GM19467 (cell line): ENCODE data around the gene SQSTM1.
"Not testable (repeated sequence)": the region's sequence is repeated elsewhere in the genome, so short reads cannot be mapped to it uniquely, and the experiment has no call there.

Experiments
- ATAC-seq: cut with Tn5 transposase; IDR thresholded peaks from one replicate; pipeline ENCODE4 v1.9.1; 2021; ENCODE audit warnings: mild to moderate bottlenecking, moderate library complexity; ENCODE audit not compliant: unreplicated experiment

SQSTM1 gene

DNA sequence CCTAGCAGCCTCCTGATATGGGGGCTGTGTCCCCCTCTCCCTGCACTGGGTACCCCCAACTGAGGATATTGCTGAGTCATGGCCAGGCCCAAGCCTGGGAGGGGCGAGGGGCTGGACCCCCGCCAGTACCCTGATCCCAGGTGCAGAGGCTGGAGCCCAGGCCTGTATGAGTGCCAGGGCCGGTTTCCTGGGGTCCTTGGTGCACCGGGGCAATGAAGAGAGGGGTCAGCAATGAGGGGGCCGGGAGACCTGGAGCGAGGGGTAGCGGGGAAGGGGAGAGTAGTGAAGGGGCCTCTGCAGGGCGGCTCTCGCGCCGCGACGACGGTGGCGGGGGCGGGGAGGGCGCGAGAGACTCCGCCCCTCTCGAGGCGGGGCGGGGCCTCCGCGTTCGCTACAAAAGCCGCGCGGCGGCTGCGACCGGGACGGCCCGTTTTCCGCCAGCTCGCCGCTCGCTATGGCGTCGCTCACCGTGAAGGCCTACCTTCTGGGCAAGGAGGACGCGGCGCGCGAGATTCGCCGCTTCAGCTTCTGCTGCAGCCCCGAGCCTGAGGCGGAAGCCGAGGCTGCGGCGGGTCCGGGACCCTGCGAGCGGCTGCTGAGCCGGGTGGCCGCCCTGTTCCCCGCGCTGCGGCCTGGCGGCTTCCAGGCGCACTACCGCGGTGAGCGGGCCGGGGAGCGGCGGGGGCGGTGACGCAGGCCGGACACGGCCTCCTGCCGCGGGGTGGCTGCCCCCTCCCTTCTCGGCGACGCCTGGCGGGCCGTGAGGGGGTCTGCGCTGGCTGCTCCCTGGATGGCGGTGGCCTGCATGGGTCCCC is at the start of gene SQSTM1:
TSS of gene SQSTM1 (plus strand) at position 423 of the 815 bp plus-strand sequence. CDS start at position 455, 32 bp downstream.
- peak; percentile 38 for ATAC-seq

DNA sequence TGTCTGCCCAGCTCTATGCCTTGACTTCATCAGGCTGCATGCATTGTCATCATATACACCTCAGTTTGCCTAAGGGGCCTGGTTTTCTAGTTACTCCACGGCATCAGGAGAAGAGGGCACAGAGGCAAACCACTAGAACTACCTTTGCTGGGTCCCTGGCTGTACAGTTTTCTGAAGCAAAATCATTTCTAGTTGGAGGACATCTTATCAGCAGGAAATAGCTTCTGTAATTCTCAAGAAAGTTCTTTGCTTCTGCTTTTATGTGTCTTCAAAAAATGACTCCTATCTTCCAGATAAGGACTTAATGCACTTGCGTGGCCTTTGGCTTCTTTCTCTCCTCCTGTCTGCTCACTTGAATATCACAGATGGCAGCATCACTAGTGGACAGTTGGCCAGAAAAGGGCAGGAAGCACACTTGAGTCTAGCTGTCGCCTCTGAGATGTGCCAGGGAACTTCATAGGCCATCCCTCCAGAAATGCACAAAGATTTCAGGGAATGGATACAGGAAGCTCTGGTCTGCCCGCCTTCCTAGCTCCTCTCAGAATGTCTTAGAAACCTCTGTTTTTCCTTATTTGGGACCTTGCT is 49.3 kb upstream of the SQSTM1 start:
- no peak for ATAC-seq

DNA sequence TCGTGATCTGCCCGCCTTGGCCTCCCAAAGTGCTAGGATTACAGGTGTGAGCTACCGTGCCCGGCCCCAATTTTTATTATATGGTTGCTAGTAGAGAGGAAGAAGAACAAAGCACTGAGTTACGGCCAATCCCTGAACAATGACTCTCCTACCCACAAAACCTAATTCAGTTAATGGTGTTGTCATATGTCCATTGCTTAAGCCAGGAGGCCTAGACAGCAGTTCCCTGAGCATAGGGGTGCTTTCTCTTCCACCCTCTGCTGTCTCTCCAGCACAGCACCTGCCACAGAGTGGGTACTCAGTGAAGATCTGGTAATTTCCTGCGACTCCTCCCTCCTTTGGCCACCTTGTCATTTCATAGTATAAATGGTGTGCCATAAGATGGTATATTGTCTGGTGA is 48.4 kb upstream of the SQSTM1 start:
- ATAC-seq = no peak

DNA sequence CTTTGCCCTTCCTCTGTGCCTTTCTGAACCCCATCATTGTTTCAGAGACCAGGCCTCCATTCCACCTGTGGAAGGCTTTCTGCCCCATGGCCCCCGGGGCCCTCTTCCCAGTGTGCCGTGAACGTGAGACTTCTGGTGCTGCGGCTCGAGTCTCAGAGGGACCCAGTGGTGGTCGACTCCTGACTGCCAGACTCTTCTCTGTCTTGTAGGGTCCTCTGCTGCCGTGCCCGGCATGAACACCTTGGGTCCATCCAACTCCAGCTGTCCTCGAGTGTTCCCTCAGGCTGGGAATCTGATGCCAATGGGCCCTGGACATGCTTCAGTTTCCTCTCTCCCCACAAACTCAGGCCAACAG is 47.0 kb upstream of the SQSTM1 start:
- no peak for ATAC-seq

DNA sequence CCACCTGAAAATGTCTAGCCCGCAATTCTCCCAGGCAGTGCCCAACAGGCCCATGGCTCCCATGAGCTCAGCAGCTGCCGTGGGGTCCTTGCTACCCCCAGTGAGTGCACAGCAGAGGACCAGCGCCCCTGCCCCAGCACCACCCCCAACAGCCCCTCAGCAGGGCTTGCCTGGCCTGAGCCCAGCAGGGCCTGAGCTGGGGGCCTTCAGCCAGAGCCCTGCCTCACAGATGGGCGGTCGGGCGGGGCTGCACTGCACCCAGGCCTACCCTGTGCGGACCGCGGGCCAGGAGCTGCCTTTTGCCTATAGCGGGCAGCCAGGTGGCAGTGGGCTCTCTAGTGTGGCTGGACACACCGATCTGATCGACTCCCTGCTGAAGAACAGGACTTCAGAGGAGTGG is 46.3 kb upstream of the SQSTM1 start:
- no peak for ATAC-seq

DNA sequence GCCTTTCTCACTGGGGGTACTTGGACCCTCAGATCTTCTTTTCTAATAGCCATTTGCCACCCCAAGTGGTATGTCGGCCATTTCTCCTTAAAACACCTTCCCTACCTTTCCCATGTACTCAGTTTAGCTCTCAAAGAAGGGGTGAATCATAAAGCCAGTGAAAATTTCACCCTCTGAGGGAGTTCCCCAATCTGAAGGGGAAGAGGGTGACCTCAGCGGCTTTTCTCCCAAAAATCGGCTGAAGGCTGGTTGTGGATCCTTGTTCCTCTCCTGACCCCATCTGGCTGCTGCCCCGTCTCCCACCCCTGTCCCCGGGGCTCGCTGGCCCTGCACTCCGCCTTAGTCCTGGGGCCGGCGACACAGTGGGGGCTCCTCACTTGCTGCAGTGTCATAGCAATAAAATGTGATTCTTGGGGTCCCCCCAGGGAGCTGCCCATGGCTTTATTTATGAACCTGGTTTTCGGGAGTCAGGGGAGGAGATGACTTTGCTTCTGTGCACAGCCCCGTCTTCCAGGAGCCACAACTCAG is 44.2 kb upstream of the SQSTM1 start:
- no peak for ATAC-seq

DNA sequence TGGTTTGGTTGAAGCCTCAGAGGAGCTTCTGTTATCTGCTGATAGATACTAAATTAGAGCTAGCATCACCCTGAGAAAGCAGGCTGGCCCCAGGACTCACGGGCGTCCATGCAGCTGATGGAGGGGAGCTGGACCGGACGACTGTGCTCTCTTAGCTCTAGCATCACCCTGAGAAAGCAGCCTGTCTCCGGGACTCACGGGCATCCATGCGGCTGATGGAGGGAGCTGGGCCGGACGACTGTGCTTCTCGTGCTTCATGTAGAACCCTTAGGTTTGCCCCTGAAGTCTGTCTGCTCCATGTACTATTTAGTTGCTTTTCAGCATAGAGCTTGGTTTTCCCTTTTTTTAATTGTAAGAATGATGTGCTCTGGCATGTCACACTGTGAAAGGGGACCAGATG is 43.2 kb upstream of the SQSTM1 start:
- no peak for ATAC-seq

DNA sequence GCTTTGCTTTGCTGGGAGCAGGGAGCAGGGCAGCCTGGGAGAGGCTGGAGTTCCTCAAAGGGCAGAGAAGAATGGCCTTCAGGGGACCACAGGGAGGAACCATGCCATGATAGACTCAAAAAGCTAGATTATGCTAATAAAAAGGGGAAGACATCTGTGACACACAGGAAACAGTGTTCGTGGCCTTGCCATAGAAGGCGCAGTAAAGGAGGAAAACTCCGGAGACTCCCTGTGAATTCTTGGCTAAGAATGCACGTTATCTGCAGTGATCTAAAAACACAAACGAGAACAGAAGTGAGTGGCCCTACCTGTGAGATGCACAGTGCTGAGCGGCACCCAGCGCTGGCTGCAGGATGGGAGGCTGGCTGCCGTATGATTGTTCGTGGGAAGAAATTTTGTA is 42.8 kb upstream of the SQSTM1 start:
- no peak for ATAC-seq

DNA sequence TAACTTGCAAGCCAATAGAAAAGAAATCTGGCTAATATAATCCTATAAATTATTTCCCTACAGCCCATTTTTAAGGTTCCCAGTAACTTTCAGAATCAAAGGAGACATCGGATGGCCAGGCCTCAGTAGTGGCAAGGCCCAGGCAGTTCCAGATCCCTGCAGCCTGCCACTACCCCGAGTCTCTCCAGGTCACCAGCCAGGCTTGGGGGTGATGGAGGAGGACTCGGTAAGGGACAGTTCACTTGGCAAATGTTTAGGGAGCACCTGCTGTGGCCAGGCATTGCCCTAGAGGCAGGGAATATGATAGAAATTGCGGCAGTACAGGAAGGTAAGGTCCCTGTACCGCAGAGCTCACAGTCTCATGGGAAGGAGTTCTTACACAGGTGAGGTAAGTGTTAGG is 42.1 kb upstream of the SQSTM1 start:
- ATAC-seq = no peak

DNA sequence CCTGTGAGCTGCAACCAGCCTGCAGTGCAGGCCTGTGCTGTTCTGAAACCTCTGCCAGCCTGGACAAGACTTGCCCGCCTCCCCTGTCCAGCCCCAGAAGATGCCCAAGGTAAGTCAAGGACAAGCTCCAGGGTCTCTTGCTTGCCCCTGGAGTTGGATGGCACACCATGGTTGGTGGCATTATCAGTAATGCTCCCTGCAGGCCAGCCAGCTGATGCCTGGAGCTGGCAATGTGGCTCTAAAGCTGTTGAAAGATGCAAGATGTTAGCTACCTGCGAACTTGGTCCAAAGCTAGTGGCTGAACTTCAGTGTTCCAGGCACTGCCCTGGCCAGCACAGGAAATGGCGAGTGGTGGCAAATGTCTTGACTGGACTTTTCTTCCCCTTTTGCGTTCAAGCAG is 40.9 kb upstream of the SQSTM1 start:
- no peak for ATAC-seq

DNA sequence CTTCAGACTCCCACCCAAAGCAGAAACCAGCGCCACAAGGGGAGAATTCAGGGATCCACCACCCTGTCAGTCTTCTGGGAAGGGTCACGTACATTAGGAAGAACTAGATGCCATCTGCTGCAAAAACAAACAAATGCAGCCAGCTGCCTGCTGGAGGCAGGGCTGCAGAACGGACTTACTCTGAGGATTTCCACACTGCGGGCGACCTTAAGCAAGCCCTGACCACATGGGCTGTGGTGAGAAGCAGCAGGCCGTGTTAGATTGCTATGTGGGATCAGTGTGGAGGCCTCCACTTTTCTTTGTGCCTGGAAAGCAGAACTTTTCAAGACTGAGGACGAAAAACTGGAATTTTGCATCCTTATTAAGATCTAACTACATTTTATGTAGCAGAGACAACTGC is 40.3 kb upstream of the SQSTM1 start:
- no peak for ATAC-seq

DNA sequence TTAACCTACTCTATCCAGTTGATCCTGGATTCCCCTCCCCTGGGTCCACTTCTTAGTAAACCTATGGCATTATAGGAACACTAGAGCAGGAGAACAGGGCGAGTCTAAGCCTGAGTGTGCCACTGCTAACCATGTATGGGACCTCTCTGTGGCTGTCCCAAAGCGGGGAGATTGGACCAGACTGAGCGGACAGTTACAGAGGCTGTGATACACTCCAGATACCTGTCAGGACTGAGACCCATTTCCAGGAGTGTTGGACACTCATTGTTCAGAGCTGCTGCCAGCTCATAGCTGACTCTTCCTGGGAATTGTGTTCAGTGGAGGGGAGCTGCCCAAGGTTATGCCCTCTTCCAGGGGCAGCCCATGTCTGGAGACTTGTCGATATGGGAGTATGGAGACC is 38.9 kb upstream of the SQSTM1 start:
- no peak for ATAC-seq

DNA sequence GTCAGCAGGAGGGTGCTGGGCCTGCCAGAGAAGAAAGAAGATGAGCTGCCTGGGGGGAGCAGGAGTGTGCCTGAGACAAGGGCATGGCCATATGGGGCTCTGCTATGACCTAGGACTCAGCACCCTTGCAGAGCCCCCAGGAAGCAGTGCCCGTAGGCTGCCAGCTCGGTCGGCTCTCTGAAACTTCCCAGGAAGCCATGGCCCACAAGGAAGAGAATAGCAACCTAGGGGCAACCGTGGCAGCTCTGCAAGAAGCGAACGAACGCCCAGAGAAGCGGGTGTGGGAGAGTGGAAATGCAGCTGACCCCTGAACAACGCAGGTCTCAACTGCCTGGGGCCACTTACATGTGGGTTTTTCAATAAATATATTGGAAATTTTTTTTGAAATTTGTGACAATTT is 37.6 kb upstream of the SQSTM1 start:
- ATAC-seq = no peak

DNA sequence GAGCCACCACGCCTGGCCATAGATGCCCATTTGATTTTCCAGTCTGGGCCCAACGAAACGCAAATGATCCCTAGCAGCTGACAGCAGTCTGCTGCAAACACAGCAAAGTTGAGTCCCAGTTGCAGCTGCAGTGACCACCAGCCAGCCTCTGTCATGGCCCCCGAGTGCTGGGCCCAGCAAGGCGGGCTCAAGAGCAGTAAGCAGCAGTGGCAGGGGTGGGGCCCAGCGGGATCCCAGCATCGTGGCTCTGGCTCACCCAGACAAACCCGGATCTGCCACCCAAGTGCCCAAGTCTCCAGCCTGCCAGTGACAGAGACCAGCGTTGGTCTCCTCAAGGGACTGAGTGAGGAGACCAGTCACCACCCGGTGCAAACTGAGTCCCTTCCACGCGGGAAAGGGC is 33.8 kb upstream of the SQSTM1 start:
- ATAC-seq = no peak

DNA sequence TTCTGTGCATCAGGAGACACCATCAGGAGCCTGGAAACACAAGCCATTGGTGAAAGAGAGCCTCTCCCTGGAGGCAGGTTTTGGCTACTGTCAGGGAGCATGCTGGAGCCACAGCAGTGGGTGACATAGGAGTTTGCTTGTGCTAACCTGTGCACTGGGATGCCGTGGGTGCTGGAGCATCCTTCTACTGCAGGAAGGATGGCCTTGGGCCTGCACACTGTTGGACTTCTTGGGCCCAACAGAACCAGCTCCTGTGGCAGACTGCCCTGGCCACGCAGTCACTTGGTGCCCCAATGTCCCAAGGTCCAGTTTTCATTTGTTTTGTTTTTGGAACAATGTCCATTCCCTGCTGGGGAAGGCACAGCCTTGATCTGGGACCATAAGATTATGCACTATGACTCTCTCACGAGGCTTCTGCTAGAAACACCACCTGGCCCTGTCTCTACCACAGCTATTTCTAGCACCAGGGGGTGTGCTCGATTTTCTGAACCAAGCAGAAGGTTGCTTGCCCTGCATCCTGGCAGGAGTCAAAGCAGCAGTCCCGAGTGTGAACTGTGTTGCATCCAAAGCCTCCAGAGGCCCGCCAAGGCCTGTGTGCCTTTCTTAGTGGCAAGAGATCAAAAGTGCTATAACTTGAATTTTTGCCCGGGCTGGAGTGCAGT is 32.4 kb upstream of the SQSTM1 start:
- ATAC-seq = no peak

DNA sequence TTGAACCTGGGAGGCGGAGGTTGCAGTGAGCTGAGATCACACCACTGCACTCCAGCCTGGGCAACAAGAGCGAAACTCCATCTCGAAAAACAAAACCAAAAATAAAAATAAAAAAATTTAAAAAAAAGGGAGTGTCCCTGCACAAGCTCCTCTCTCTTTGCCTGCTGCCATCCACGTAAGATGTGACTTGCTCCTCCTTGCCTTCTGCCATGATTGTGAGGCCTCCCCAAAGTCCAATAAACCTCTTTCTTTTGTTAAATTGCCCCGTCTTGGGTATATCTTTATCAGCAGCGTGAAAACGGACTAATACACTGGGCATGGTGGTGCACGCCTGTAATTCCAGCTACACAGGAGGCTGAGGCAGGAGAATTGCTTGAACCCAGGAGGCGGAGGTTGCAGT is 31.4 kb upstream of the SQSTM1 start:
- ATAC-seq = not testable (repeated sequence)

DNA sequence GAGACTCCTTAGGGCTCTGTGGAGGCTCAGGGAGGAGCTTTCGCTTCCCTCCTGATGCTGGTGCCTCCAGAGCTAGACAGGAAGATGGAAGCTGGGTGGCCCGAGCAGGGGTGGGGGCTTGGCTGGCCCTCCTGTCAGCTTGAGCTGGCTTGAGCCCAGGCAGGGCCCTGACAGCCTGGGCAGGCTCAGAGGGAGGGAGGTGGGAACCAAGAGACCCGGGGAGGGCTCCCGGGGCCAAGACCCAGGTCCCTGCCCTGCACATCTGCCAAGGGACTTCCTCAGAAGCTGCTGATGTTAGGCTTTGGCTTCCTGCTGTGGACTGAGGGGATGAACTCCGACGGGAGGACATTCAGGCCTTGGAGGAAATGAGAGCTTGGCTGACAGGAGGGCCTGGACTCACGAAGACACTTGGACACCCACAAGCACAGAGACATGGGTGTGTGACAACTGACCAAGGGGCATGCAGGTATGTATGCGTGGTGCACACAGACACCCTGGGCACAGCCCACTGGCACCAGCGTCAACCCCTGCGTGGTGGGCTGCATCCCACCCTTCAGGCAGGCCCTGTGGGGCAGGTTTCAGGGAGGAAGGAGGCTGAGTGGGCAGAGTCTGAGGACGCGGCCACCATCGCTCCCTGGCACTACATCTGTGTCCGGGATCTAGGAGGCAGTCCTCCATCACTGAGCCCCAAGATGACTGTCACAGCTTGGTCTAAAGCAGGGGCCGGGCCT is 28.7 kb upstream of the SQSTM1 start:
- no peak for ATAC-seq

DNA sequence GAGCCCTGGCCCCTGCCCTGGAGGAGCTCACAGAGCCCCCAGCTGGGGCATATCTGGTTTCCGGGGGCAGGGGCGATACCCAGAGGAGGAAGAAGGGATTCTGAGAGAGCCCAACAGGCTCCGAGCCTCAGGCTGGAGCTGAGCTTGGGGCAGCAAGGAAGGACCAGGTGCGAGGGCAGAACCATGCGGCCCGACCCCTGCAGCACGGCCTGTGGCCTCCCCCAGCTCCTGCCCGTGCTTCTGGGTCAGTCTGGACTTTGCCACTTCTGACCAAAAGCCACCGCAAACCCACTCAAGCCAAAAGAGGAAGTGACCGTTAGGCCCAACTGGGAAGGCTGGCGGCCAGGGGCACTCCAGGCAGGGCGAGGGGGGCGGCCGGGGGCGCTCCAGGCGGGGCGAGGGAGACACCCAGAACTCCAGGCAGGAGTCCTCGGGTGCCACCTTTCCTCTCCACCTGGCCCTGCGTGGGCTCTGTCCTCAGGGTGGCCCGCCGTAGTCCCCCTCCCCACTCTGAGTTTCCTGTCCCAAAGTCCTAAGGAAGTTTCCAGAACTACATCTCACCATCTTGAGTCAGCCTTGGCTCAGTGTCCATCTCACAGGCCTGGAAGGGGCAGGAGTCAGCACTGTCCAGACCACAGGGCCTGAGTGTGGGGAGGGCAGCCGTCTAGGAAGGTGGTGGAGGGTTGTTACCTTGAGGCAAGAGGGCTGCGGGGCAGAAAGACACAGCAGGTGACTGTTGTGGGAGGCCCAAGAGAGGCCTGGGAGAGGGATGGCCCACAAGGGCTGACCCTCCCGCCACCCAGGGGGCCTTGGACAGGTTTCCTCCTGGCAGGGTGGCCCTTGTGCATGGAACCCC is 27.9 kb upstream of the SQSTM1 start:
- no peak for ATAC-seq

DNA sequence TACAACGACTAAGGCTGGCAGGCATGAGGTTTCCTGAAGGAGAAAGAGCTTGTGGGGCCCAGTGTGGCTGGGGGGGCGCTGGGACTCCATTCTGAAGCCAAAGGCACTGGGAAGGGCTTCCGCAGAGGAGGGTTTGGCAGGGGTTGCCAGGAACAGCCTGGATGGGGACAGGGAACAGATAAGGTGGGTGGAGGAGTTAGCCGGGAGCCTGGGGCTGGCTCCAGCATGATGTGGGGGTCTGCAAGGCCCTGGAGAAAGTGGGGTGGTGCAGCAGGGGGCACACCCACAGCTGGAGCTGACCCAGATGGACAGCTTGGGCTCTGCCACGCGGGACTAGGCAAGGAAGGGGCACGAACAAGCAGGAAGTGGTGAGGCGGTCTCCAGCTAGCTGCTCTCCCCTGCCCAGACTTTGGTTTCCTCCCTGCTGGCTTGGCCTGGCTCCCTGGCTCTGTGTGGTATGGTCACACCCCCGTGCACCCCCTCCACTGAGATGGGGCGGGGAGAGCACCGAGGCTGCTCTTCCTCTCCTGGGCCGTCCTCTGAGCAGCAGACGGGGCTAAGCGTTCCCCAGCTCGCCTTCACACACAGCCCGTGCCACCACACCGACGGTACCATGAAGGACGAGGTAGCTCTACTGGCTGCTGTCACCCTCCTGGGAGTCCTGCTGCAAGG is 27.1 kb upstream of the SQSTM1 start, which contains the start of gene LTC4S:
TSS of gene LTC4S (plus strand) at position 519 of the 672 bp plus-strand sequence. CDS start at position 614, 95 bp downstream.
- ATAC-seq = no peak

DNA sequence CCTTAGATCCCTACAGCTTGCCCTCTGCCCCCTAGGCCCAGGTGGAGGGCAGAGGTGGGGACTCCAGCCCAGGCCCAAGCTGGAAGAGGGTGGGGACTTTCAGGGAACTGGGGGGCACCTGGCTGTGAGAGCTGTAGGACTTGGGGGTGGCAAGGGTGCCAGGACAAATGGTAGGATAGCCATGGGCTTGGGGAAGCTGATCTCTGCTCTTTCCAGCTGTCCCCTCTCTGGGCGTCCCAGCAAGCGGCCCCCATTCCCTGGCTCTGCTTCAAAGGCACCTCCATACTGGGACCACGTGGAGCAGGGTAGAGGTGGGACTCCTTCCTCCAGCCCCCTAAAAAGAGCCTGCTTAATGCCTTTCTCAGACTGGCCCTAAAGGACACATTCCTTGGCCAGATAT is 26.5 kb upstream of the SQSTM1 start:
- no peak for ATAC-seq
